Osteocyte (in vitro differentiated cells): ENCODE measurements around the gene FAT2. TPM values are rescaled to one million over a fixed set of nuclear protein-coding genes. Genes with fewer than 3 reads are reported as not detected.

Experiments used
- DNase-seq: peaks from one replicate; pipeline ENCODE4 v3.0.0; 2021; ENCODE audit warnings: mixed read lengths; ENCODE audit not compliant: unreplicated experiment; ENCODE audit errors: extremely low spot score
- H3K27ac Mint-ChIP-seq: one replicate; pipeline ENCODE4 v1.8.0; 2021; ENCODE audit warnings: mild to moderate bottlenecking, mixed read lengths; ENCODE audit not compliant: unreplicated experiment
- H3K27me3 Mint-ChIP-seq: one replicate; pipeline ENCODE4 v1.8.0; 2021; ENCODE audit warnings: mixed read lengths; ENCODE audit not compliant: unreplicated experiment
- H3K36me3 Mint-ChIP-seq: one replicate; pipeline ENCODE4 v1.8.0; 2021; ENCODE audit warnings: mixed read lengths; ENCODE audit not compliant: unreplicated experiment
- H3K4me1 Mint-ChIP-seq: one replicate; pipeline ENCODE4 v1.8.0; 2021; ENCODE audit warnings: mixed read lengths; ENCODE audit not compliant: unreplicated experiment
- H3K4me3 Mint-ChIP-seq: one replicate; pipeline ENCODE4 v1.8.0; 2021; ENCODE audit warnings: mild to moderate bottlenecking, moderate library complexity, mixed read lengths; ENCODE audit not compliant: unreplicated experiment
- H3K9me3 Mint-ChIP-seq: one replicate; pipeline ENCODE4 v1.8.0; 2021; ENCODE audit warnings: mixed read lengths; ENCODE audit not compliant: unreplicated experiment
- CTCF ChIP-seq: fragments of 200-600 bp; sonication (generic); IDR thresholded peaks from 2 replicates; pipeline ENCODE4 v1.5.0; 2021; ENCODE audit warnings: antibody characterized with exemption, mild to moderate bottlenecking, moderate library complexity
- total RNA-seq: library from RNA; stranded (reverse); gene quantifications from 2 replicates; pipeline ENCODE4 v1.2.1, GENCODE V29; 2021

FAT2 gene
- total RNA-seq, 1 donor from 2014 or later, result 30.1 TPM

GRCh38 chr5:151605559-151605958 is 14.4 kb upstream of the FAT2 start:
- Mint-ChIP-seq H3K27me3 (peaks cover 31% of the 10 kb centered on the region), H3K9me3 (no peaks in the 10 kb centered on the region), H3K4me3 (no peak overlapping the region), H3K4me1 (peaks cover 18% of the 10 kb centered on the region), H3K27ac (no peak overlapping the region), H3K36me3 (no peaks in the 10 kb centered on the region)
- no peak for DNase-seq
- TF ChIP-seq CTCF, result no peak

DNA sequence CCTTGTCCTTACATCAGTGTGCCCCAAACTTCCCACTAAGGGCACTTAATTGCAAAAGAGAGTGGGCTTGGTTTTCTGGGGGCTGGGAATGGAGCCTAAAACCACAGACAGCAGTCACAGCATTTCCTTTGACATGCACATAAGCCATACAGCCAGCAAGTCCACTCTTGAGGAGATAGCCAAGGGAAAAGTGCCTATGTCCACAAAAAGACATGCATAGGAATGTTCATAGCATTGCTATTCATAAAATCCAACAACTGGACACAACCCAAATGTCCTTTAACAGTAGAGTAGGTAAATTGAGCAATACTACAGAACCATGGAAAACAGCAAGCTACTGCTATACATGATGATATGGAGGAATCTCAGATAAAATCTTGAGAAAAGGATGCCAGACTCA is 11.7 kb upstream of the FAT2 start:
- TF ChIP-seq CTCF, result no peak
- no peak overlapping the region for H3K27ac Mint-ChIP-seq
- peaks cover 31% of the 10 kb centered on the region for H3K4me1 Mint-ChIP-seq
- H3K4me3 Mint-ChIP-seq, result no peak overlapping the region
- peaks cover 27% of the 10 kb centered on the region for H3K27me3 Mint-ChIP-seq
- H3K36me3 Mint-ChIP-seq, result no peaks in the 10 kb centered on the region
- no peaks in the 10 kb centered on the region for H3K9me3 Mint-ChIP-seq
- DNase-seq, result no peak

GRCh38 chr5:151601391-151601790 is 10.3 kb upstream of the FAT2 start:
- Mint-ChIP-seq H3K9me3 (no peaks in the 10 kb centered on the region), H3K4me1 (peaks cover 45% of the 10 kb centered on the region), H3K4me3 (no peak overlapping the region), H3K36me3 (no peaks in the 10 kb centered on the region), H3K27me3 (peaks cover 23% of the 10 kb centered on the region), H3K27ac (no peak overlapping the region)
- TF ChIP-seq CTCF, result no peak
- no peak for DNase-seq

- Mint-ChIP-seq H3K36me3 (no peaks in the 10 kb centered on the region), H3K27ac (no peak overlapping the region), H3K4me3 (no peak overlapping the region), H3K4me1 (peaks cover 55% of the 10 kb centered on the region), H3K27me3 (peaks cover 13% of the 10 kb centered on the region), H3K9me3 (no peaks in the 10 kb centered on the region)
- TF ChIP-seq CTCF, result no peak
- no peak for DNase-seq
These were observed 9.0 kb upstream of the FAT2 start for GRCh38 chr5:151600069-151600665.

- H3K27ac Mint-ChIP-seq, result no peak overlapping the region
- peaks cover 3% of the 10 kb centered on the region for H3K27me3 Mint-ChIP-seq
- no peak for DNase-seq
- no peak for TF ChIP-seq CTCF
- peaks cover 64% of the 10 kb centered on the region for H3K4me1 Mint-ChIP-seq
- no peak overlapping the region for H3K4me3 Mint-ChIP-seq
- H3K9me3 Mint-ChIP-seq, result no peaks in the 10 kb centered on the region
- H3K36me3 Mint-ChIP-seq, result no peaks in the 10 kb centered on the region
These were observed 7.9 kb upstream of the FAT2 start for GRCh38 chr5:151598984-151599383.
